ENCODE data around the gene SFT2D1.

DNA sequence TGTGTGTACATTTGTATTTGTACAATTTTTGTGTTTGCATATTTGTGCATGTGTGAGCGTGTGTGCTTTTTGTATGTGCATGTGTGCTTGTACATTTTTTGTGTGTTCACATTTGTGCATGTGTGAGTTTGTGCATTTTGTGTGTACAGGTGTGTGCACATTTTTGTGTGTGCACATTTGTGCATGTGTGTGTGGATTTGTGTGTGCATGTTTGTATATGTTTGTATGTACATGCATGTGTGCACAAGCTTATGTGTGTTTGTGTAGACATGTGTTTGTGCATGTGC is 63.0 kb downstream of the SFT2D1 start:
- no peak for TF ChIP-seq CTCF (IDR thresholded peaks at IDR 0.05)
- TF ChIP-seq POLR2A (IDR thresholded peaks at IDR 0.05), result no peak
